ENCODE results near the gene PRKAG2.
A peak's percentile ranks its signal among the peaks of the same experiment; 100 is the strongest.

DNA sequence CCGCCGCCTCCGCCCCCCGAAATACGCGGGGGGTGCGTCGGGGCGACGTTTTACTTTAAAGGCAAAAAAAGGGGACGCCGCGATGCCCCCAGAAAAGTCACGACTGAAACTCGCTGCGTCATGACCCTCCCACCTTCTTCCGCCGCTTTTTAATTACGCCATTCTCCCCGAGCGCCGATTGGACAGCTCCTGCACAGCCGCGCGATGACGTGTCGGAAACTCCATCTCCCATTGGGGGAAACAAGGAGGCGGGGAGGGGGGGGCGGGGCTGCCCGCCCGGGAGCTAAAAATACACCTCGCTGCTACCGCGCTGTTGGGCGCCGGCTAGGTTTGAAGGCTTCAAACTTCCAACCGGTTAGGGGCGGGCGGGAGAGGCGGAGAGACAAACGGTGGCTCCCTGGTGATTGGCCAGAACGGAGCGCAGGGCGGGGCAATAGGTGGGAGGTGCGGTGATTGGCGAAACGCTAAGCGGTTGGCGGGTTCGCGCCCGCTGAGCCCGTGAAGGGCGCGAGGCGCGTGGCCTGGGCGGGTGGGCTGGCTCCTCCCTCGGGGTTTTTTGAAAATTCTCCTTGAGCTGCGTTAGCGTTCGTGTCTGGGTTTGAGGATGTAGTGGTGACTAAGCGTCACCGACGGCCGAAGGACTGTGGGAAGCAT lies 357.0 kb downstream of the PRKAG2 start, which contains the start of gene RHEB:
- TF ChIP-seq, protein P1, sequence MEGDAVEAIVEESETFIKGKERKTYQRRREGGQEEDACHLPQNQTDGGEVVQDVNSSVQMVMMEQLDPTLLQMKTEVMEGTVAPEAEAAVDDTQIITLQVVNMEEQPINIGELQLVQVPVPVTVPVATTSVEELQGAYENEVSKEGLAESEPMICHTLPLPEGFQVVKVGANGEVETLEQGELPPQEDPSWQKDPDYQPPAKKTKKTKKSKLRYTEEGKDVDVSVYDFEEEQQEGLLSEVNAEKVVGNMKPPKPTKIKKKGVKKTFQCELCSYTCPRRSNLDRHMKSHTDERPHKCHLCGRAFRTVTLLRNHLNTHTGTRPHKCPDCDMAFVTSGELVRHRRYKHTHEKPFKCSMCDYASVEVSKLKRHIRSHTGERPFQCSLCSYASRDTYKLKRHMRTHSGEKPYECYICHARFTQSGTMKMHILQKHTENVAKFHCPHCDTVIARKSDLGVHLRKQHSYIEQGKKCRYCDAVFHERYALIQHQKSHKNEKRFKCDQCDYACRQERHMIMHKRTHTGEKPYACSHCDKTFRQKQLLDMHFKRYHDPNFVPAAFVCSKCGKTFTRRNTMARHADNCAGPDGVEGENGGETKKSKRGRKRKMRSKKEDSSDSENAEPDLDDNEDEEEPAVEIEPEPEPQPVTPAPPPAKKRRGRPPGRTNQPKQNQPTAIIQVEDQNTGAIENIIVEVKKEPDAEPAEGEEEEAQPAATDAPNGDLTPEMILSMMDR (IDR thresholded peaks at IDR 0.05) = no peak
- peak in 1 of 2 donors; percentile 43 for TF ChIP-seq POLR2A (IDR thresholded peaks at IDR 0.05)

Measured in Peyer's patch (tissue), 4 donors.